Stimulated activated CD8-positive, alpha-beta memory T cell treated with anti-CD3 and anti-CD28 coated beads, Interleukin-12 subunit alpha, Interleukin-12 subunit beta, amount 100 ng/mL, for 4 hours (primary cell): ENCODE data around the gene DLL4.
"Not testable (repeated sequence)": the region's sequence is repeated elsewhere in the genome, so short reads cannot be mapped to it uniquely, and the experiment has no call there.

Source experiments
- DNase-seq: peaks from one replicate; pipeline ENCODE4 v3.0.0-alpha.2; 2020; ENCODE audit warnings: low read depth

The DLL4 gene

GRCh38 chr15:40941528-40942336 lies 12.6 kb downstream of the DLL4 start:
- no peak for DNase-seq

GRCh38 chr15:40942337-40942854 lies 13.3 kb downstream of the DLL4 start:
- DNase-seq = no peak

GRCh38 chr15:40942878-40943277 lies 13.7 kb downstream of the DLL4 start:
- no peak for DNase-seq

GRCh38 chr15:40943764-40944365 lies 14.7 kb downstream of the DLL4 start:
- no peak for DNase-seq

- no peak for DNase-seq
Measured at GRCh38 chr15:40944510-40945296, 15.6 kb downstream of the DLL4 start.

- DNase-seq = no peak
Measured at GRCh38 chr15:40948706-40949473, 19.8 kb downstream of the DLL4 start.

GRCh38 chr15:40949756-40950207 lies 20.6 kb downstream of the DLL4 start:
- no peak for DNase-seq

GRCh38 chr15:40951764-40952163 lies 22.6 kb downstream of the DLL4 start:
- no peak for DNase-seq

GRCh38 chr15:40952301-40952900 lies 23.3 kb downstream of the DLL4 start:
- DNase-seq = peak; percentile 15

GRCh38 chr15:40952901-40953712 lies 24.0 kb downstream of the DLL4 start, which contains the start of gene CHAC1:
Gene CHAC1 (plus strand): TSS chr15:40953471. CDS start chr15:40953584, 113 bp downstream.
- peak; percentile 92 for DNase-seq

- no peak for DNase-seq
Measured at GRCh38 chr15:40953713-40954074, 24.6 kb downstream of the DLL4 start.

GRCh38 chr15:40954158-40954848 lies 25.2 kb downstream of the DLL4 start:
- DNase-seq = not testable (repeated sequence)

GRCh38 chr15:40955141-40955903 lies 26.2 kb downstream of the DLL4 start:
- no peak for DNase-seq

GRCh38 chr15:40955930-40956540 lies 26.9 kb downstream of the DLL4 start:
- DNase-seq = no peak

GRCh38 chr15:40956541-40956982 lies 27.4 kb downstream of the DLL4 start:
- DNase-seq = no peak

GRCh38 chr15:40957041-40957555 lies 28.0 kb downstream of the DLL4 start:
- no peak for DNase-seq

- DNase-seq = no peak
Measured at GRCh38 chr15:40957581-40958051, 28.5 kb downstream of the DLL4 start.

- DNase-seq = no peak
Measured at GRCh38 chr15:40958146-40958545, 29.0 kb downstream of the DLL4 start.
